ENCODE measurements around the gene AKAP9.

DNA sequence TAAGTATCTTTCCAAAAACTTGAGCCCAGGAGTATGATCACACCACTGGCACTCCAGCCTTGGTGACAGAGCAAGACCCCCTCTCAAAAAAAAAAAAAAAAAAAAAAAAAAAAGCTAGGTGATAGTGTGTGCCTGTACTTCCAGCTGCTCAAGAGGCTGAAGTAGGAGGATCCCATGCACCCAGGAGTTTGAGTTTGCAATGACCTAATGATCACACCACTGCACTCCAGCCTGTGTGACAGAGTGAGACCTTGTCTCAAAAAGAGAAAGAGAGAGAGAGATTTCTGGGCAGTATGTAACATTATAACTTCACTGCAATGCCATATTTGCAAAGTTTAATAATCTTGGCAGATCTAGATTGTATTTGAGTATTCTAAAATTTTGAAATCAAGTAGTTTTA lies 47.6 kb downstream of the AKAP9 start:
- TF ChIP-seq, protein P1, sequence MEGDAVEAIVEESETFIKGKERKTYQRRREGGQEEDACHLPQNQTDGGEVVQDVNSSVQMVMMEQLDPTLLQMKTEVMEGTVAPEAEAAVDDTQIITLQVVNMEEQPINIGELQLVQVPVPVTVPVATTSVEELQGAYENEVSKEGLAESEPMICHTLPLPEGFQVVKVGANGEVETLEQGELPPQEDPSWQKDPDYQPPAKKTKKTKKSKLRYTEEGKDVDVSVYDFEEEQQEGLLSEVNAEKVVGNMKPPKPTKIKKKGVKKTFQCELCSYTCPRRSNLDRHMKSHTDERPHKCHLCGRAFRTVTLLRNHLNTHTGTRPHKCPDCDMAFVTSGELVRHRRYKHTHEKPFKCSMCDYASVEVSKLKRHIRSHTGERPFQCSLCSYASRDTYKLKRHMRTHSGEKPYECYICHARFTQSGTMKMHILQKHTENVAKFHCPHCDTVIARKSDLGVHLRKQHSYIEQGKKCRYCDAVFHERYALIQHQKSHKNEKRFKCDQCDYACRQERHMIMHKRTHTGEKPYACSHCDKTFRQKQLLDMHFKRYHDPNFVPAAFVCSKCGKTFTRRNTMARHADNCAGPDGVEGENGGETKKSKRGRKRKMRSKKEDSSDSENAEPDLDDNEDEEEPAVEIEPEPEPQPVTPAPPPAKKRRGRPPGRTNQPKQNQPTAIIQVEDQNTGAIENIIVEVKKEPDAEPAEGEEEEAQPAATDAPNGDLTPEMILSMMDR (conservative IDR thresholded peaks at IDR 0.05), result no peak
- TF ChIP-seq EZH2 (IDR thresholded peaks at IDR 0.05; ENCODE audit: low read depth), result no peak

All from PC-9 (cell line).